Eye (tissue), 1 donor: Measurements from ENCODE around the gene ELN.
"Not testable (repeated sequence)": the region's sequence is repeated elsewhere in the genome, so short reads cannot be mapped to it uniquely, and the experiment has no call there.

Experiments
- DNase-seq: peaks from one replicate; pipeline ENCODE4 v3.0.0-alpha.2; 2015

ELN gene

DNA sequence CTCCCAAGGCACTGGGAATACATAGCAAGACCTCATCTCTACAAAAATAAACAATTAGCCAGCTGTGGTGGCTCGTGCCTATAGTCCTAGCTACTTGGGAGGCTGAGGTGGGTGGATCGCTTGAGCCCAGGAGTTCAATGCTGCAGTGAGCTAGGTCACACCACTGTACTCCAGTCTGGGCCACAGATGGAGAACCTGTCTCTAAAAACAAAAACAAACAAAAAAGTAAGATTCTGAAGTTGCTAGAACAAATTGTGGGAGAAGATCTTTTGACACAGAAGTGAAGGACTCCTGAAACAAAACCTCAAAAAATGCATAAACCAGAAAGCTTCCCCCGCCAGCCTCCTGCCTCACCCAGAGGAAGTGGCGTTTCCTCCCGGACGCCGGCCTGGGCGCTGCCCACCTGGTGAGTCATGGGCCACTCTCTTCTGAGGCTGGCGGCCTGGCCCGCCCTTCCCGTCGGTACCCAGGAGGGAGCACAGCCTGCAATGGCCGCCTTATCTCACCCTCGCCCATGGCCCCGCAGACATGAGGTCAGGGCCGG, 25.4 kb upstream of the ELN start:
- no peak for DNase-seq

GRCh38 chr7:74003621-74004020, 24.4 kb upstream of the ELN start:
- DNase-seq = no peak

GRCh38 chr7:74006032-74006431, 21.9 kb upstream of the ELN start:
- peak; percentile 24 for DNase-seq

DNA sequence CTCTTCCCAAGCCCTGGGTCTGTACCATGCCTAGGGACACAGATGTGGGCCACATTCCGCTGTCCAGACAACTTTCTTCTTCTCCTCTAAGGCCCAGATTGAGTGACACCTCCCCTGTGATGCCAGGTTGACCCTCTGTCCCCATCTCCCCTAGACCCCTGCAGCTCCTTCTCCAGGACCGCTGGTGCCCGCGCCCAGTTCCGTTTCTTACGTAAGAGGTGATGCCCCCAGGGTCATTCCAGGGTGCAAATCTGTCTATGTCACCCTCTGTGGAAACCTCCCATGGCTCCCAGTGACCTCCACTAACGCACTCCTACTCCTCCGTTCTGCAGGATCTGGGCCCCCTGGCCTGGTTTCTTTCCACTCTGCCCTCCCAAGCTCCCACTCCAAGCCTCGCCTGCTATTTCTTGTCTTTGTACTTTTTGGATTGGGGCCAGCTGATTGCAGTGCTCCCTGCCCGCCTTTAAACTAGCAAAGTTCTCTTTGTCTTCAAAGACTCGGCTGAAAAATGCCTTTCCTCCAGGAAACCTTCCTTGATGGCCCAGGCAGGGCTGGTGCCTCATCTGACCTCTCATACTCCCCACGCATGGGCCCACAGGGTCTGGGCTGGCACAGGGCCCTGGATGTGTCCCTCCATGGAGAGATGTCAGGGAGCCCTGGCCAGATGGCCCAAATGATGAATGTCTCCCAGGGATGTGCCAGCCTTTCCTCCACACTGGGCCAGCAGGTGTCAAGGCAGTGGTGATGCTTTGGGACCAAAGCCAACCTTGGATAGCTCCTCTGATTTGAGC, 21.3 kb upstream of the ELN start:
- DNase-seq = peak; percentile 60

DNA sequence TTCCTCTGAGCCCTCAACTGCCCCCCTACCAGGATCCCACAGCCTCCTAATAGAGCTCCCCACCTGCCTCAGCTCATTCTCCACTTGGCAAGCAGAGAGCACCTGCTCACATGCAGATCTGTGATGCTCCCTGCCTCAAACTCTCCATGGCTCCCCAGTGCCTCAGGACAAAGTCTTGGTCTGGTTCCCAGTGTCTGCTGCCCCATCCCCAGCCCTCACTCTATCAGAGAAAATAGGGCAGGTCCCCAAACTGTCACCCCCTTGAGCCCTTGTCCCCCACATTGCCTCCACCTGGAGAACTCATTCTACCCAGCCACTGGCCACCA, 20.8 kb upstream of the ELN start:
- DNase-seq = no peak

DNA sequence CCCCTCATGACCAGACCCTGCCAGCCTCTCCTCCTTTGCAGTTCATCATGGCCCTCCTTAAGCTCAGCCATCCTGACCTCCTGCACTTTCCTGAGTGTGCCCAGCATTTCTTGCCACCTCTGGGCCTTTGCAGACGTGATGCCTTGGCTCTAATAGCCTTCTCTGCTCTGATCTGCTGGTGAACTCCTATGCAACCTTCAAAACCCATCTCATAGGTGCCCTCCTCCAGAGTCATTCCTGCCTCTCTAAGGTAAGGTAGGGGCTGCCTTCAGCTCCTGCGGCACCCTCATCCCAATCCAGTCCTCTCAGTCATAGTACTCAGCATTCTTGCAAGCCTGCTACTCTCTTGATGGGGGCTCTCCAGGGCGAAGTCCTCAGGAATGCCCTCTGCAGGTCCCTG, 19.3 kb upstream of the ELN start:
- no peak for DNase-seq

GRCh38 chr7:74009719-74010118, 18.3 kb upstream of the ELN start:
- no peak for DNase-seq

- peak; percentile 44 for DNase-seq
Measured at GRCh38 chr7:74010407-74010806, 17.6 kb upstream of the ELN start.

- DNase-seq = not testable (repeated sequence)
Measured at GRCh38 chr7:74011421-74011820, 16.6 kb upstream of the ELN start.

- no peak for DNase-seq
Measured at GRCh38 chr7:74012842-74013249, 15.1 kb upstream of the ELN start.

DNA sequence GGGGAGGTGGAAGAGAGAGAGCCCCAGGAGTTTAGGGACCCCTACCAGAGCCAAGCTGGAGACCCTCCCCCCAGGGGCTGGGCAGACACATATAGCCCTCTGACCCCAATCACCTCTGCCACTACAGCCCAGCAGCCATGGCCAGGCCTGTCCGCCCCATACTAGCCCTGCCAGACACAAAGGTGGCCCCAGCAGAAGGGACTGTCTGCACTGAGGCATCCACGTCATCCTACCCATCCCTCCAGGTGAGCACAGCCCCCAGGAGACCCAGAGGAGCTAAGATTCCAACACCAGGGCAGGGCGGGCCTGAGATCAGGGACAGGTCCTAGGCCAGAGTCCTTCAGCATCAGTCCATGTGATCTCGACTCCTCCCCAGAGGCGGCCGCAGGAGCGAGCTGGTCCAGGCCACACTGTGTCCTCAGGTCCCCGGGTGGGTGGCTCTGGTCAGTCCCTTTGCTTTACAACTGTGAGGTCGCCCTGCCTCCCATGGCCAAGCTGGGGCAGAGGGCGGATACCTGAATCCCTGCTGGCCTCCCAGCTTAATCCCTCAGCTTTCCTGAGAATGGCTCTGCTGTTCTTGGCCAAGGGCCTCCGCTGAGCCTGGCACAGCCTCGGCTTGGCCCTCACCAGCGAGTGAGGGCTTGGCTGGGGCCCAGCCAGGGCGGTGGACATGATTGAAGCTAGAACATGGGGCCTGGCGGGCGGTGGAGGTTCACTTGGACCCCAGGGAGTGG, 14.3 kb upstream of the ELN start:
- DNase-seq = peak; percentile 23

DNA sequence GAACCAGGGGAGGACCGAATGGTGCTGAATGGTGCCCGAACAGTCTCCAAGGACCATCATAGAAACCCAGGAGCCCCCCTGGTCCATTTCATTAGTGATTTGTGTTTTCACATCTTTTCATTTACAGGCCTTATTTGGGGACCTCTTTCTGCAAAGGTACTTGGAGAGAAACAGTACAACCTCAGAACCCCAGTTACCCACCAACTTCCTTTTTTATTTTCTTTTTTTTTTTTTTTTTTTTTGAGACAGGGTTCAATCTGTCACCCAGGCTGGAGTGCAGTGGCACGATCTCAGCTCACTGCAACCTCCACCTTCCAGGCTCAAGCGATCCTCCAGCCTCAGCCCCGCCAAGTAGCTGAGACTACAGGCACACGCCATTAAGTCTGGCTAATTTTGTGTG, 13.0 kb upstream of the ELN start:
- DNase-seq = no peak

DNA sequence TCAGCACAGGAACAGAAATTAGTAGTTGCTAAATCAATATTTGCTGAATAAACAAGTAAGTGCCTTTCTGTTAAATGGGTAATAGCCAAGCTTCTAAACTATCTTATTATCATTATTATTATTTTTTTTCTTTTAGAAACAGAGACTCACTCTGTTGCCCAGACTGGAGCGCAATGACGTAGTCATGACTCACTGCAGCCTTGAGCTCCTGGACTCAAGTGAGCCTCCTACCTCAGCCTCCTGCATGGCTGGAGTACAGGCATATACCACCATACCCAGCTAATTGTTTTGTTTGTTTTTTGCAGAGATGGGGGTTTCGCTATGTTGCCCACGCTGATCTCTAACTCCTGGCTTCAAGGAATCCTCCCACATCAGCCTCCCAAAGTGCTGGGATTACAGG, 12.3 kb upstream of the ELN start:
- DNase-seq = no peak

GRCh38 chr7:74017125-74017524, 10.8 kb upstream of the ELN start:
- DNase-seq = peak; percentile 71

- DNase-seq = no peak
Measured at GRCh38 chr7:74018246-74018895, 9.6 kb upstream of the ELN start.

- DNase-seq = no peak
Measured at GRCh38 chr7:74019149-74019548, 8.8 kb upstream of the ELN start.

DNA sequence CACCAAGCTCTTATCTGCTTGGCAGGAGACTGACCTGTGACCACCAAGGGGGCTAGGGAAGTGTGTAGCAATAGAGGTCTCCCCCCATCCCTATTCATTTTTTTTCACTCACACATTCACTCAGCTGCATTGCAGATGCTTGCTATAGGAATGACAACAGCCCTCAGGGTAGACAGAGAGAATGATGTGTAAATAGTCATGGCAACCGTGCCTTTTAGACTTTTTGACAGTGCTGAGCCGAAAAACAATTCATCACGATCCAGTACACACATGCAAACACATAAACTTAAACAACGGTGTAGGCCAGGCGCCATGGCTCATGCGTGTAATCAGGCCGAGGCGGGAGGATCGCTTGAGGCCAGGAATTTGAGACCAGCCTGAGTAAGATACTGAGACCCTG, 7.6 kb upstream of the ELN start:
- peak; percentile 59 for DNase-seq

DNA sequence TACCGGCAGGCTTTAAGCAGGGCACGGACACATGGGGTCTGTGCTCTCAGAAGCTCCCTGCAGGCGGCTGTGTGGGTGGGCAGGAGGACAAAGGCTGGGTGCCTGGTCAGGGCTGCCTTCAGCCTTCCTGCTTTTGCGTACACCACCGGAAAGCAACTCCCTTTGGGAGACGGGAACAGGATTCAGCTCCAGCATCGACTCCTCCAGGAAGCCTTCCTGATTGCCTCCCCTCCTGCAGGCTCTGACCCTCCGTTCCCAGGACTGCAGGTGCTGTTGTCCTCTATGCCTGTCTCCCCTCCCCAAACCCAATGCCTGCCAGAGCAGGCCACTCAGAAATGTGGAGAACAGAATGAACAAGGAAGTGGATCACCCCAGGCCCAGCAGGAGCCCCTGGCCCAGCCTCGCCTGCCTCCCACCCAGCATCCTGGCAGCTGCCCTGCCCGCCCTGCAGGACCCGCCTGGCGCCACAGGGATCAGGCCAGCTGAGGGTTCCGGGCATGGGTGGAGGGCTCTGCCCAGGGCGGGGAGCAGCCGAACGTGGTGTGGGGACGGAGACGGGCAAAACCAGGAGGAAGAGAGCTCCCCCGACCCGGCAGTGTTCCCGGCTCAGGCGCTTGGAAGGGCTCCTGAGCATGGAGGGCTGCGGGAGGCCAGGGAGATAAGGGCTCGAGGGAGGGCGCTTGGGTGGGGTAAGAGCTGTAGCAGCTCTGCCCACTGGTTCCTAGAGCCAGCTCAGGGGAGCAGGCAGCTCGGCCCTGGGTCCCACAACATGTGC, 6.2 kb upstream of the ELN start:
- no peak for DNase-seq

- no peak for DNase-seq
Measured at GRCh38 chr7:74022507-74022906, 5.5 kb upstream of the ELN start.

DNA sequence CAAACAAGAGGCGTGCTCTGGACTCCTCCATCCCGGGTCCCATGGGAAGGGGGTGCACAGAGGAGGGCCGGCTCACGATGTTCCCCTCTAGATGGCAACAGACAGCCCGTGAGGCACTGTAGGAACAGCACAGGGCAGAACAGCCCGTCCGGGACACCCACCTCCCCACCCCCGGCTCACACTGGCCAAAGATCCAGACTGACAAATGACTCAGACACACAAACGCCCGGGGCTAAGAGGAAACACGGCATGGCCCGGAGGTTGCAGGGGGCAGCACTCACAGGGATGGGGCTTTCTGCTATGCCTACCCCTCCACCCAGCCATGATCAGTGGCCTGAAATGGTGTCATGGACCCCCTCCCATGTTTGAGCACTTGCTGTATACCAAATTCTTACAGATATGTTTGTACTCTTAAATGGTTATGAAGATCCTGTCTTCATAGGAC, 4.9 kb upstream of the ELN start:
- DNase-seq = no peak

GRCh38 chr7:74023786-74024185, 4.2 kb upstream of the ELN start:
- no peak for DNase-seq

DNA sequence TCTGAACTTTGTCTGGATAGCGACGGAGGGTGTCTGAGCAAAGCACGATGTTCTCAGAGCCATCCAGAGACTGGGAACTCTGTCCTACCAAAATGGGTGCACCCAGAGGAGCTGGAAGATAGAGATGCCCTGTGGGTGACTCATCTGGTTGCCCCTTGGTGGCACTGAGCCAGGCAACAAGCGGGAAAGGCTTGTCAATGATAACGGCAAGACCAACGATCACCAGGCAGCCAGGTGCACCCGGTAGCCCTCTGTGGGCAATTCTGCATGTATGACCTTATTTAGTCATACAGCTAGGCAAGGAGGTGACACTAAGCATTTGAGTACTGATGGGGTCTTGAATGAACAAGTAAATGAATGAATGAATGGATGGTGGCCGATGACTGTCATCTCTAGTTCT, 2.8 kb upstream of the ELN start:
- DNase-seq = no peak

- DNase-seq = no peak
Measured at GRCh38 chr7:74025730-74026129, 2.2 kb upstream of the ELN start.
